Pancreas (tissue), 10 donors: ENCODE results near the gene STAT4. TPM values are rescaled to one million over a fixed set of nuclear protein-coding genes. Genes with fewer than 3 reads are reported as not detected.
A peak's percentile ranks its signal among the peaks of the same experiment; 100 is the strongest.

ENCODE experiments used
- ATAC-seq, 4 donors: fragments of 200-7000 bp; cut with Tn5 transposase; one replicate each; pipeline versions ENCODE4 v1.8.0 to v1.9.1; 2020; ENCODE audit warnings: mild to moderate bottlenecking in 4 of 4, moderate library complexity in 4 of 4
- DNase-seq, 6 donors: peaks; one replicate each; pipeline ENCODE4 v3.0.0-alpha.2; 2020
- FAIRE-seq: peaks from 2 replicates; lab custom pipeline; 2012; peaks lifted over from hg19 to GRCh38; lab: Jason Lieb, UNC
- H3K27ac ChIP-seq, 4 donors: fragments of 200-600 bp; sonication (generic); 1 replicate in 3 of 4; 2 replicates in 1 of 4; pipeline versions ENCODE4 v1.5.0 to v1.8.0; 2020
- H3K27me3 ChIP-seq, 4 donors: fragments of 200-600 bp; one replicate each; pipeline ENCODE4 v1.8.0; 2021
- H3K36me3 ChIP-seq, 3 donors: fragments of 200-600 bp; sonication (generic) in 1 of 3; one replicate each; pipeline versions ENCODE4 v1.5.0 to v1.8.0; 2020 to 2021
- H3K4me1 ChIP-seq, 3 donors: fragments of 200-600 bp; one replicate each; pipeline ENCODE4 v1.8.0; 2021
- H3K4me3 ChIP-seq, 4 donors: fragments of 200-600 bp; sonication (generic) in 2 of 4; one replicate each; pipeline versions ENCODE4 v1.5.0 to v1.8.0; 2020 to 2021
- H3K9me3 ChIP-seq, 4 donors: fragments of 200-600 bp; one replicate each; pipeline ENCODE4 v1.8.0; 2021
- CTCF ChIP-seq, 4 donors: fragments of 200-600 bp; sonication (generic) in 3 of 4; IDR thresholded peaks; one replicate each; pipeline versions ENCODE4 v1.5.0 to v1.8.0; 2021; ENCODE audit warnings: antibody characterized with exemption in 4 of 4
- WGBS, 2 donors: extraction: QIAGEN DNeasy Blood & Tissue Kit; methylation state at CpG; one replicate each; pipeline ENCODE4 v1.1.7; 2013; 5-methylcytosine and 5-hydroxymethylcytosine counted together
- intact Hi-C, 3 donors: fragments of 100-400 bp; cut with DNase I; formaldehyde crosslinking; loops; one replicate each; pipeline versions ENCODE4 v1.11.1 to v1.14.2; 2022
- polyA plus RNA-seq, 2 donors: library from polyadenylated mRNA; stranded (reverse); fragments of 200-250 nt; gene quantifications; one replicate each; pipeline ENCODE4 v1.2.3, GENCODE V29; 2013
- total RNA-seq, 6 donors: library from RNA; stranded (reverse); fragmentation: NEBNext Ultra II Directional in 4 of 6; extraction: Animal tissue kit (Norgen Biotek cat#: 25700) in 4 of 6; gene quantifications; one replicate each; pipeline versions ENCODE4 v1.2.1 to v1.2.4, GENCODE V29; 2021 to 2023
- donor health status: healthy with polysubstance abuse.
- donor health status: DM: no; HTN: no; CAD: no; lungs with moderate emphysema.
- donor health status: DM: no; HTN: no; CAD: no.
- donor health status: control.
- donor health status: control.
- donor health status: Bipolar disorder and iron deficiency.
- donor health status: DM: yes; HTN: yes; CAD: no.
- donor health status: DM: no; HTN: no; CAD: no.
- donor health status: DM: no; HTN: no; CAD: no.
- donor health status: DM: yes; HTN: yes; CAD: no.

The STAT4 gene
- total and polyA plus RNA-seq, 8 donors: 0.60 to 6.4 (median 1.8) TPM

GRCh38 chr2:190979906-190980629 lies 170.7 kb downstream of the STAT4 start:
- no peaks in the 10 kb centered on the region for H3K4me1 ChIP-seq
- H3K27ac ChIP-seq: peak overlapping the region in 3 of 4 donors; percentile 0 to 75 (median 65)
- FAIRE-seq (no peak), ATAC-seq (peak; percentile 52 to 90 (median 88)), DNase-seq (peak in 5 of 6 donors; percentile 32 to 57 (median 39))
- H3K36me3 ChIP-seq: peaks cover 0 to 82% (median 45%) of the 10 kb centered on the region in 3 donors
- intact Hi-C loops: no loop called here
- no peaks in the 10 kb centered on the region for H3K9me3 ChIP-seq
- WGBS, 2 donors: 53 to 56% methylated on average over 14 of the region's 14 CpGs
- H3K27me3 ChIP-seq: no peaks in the 10 kb centered on the region
- TF ChIP-seq CTCF (IDR thresholded peaks at IDR 0.05): no peak
- no peak overlapping the region for H3K4me3 ChIP-seq

Other genes with a start within 250 kb of the STAT4 start
- gene STAT1, start 136.8 kb downstream of the STAT4 start, total RNA-seq: 10 to 100 TPM; 16.5 to 51.8 (median 28.6) TPM
- gene STAT1, start 136.8 kb downstream of the STAT4 start, polyA plus RNA-seq: 10 to 100 TPM in 1 of 2 donors, 1 to 10 TPM in 1; 8.2 to 18.2 TPM
- 100 to 1,000 TPM in 1 of 6 donors, 10 to 100 TPM in 5; 54.2 to 102 (median 58.4) TPM for gene MYO1B, start 94.4 kb upstream of the STAT4 start, total RNA-seq
- gene MYO1B, start 94.4 kb upstream of the STAT4 start, polyA plus RNA-seq: 10 to 100 TPM; 28.6 to 48.3 TPM